Measurements from ENCODE around the gene MRS2.
A peak's percentile ranks its signal among the peaks of the same experiment; 100 is the strongest.
"Not testable (repeated sequence)": the region's sequence is repeated elsewhere in the genome, so short reads cannot be mapped to it uniquely, and the experiment has no call there.

The MRS2 gene

GRCh38 chr6:24391208-24391607 lies 11.5 kb upstream of the MRS2 start:
- DNase-seq = no peak

GRCh38 chr6:24391756-24392405 lies 10.9 kb upstream of the MRS2 start:
- no peak for DNase-seq

GRCh38 chr6:24394061-24394779 lies 8.5 kb upstream of the MRS2 start:
- DNase-seq = peak; percentile 63

- DNase-seq = no peak
These were observed 7.8 kb upstream of the MRS2 start for GRCh38 chr6:24394780-24395437.

GRCh38 chr6:24396824-24397223 lies 5.9 kb upstream of the MRS2 start:
- DNase-seq = peak; percentile 32

- DNase-seq = peak; percentile 78
These were observed 5.1 kb upstream of the MRS2 start for GRCh38 chr6:24397631-24398030.

- DNase-seq = peak; percentile 60
These were observed 2.4 kb upstream of the MRS2 start for GRCh38 chr6:24400045-24401039.

GRCh38 chr6:24401458-24401857 lies 1.3 kb upstream of the MRS2 start:
- no peak for DNase-seq

GRCh38 chr6:24403501-24403824 lies 727 bp downstream of the MRS2 start:
- no peak for DNase-seq

GRCh38 chr6:24405262-24405661 lies 2.5 kb downstream of the MRS2 start:
- DNase-seq = no peak

- DNase-seq = no peak
These were observed 6.1 kb downstream of the MRS2 start for GRCh38 chr6:24408719-24409410.

- DNase-seq = no peak
These were observed 7.9 kb downstream of the MRS2 start for GRCh38 chr6:24410622-24411021.

- no peak for DNase-seq
These were observed 9.6 kb downstream of the MRS2 start for GRCh38 chr6:24412294-24412693.

GRCh38 chr6:24414531-24414930 lies 11.8 kb downstream of the MRS2 start:
- DNase-seq = not testable (repeated sequence)

GRCh38 chr6:24415753-24416152 lies 13.0 kb downstream of the MRS2 start:
- DNase-seq = no peak

GRCh38 chr6:24419526-24419925 lies 16.8 kb downstream of the MRS2 start:
- DNase-seq = no peak

- no peak for DNase-seq
These were observed 22.4 kb downstream of the MRS2 start for GRCh38 chr6:24425091-24425490.

- no peak for DNase-seq
These were observed 24.2 kb downstream of the MRS2 start for GRCh38 chr6:24426729-24427446.

GRCh38 chr6:24428615-24429014 lies 25.9 kb downstream of the MRS2 start:
- DNase-seq = no peak

GRCh38 chr6:24429146-24429545 lies 26.4 kb downstream of the MRS2 start:
- DNase-seq = no peak

GRCh38 chr6:24430086-24430485 lies 27.4 kb downstream of the MRS2 start:
- no peak for DNase-seq

- DNase-seq = peak; percentile 77
These were observed 28.3 kb downstream of the MRS2 start for GRCh38 chr6:24431045-24431451.
